HCT116 (cell line): ENCODE data around the gene ENDOG. TPM values are rescaled to one million over a fixed set of nuclear protein-coding genes. Genes with fewer than 3 reads are reported as not detected.
"Not testable (repeated sequence)": the region's sequence is repeated elsewhere in the genome, so short reads cannot be mapped to it uniquely, and the experiment has no call there.

Experiments used
- ATAC-seq: fragments of 200-7000 bp; cut with Tn5 transposase; 2 replicates; pipeline ENCODE4 v1.9.1; 2020; ENCODE audit warnings: mild to moderate bottlenecking, moderate library complexity
- BruUV-seq: library from RNA; stranded (reverse); fragments of 400-500 nt; replicated peaks from 2 replicates; lab custom pipeline; 2021; lab: Mats Ljungman, UMichigan
- CTCF ChIA-PET: fragments of 300-600 bp; sonication (Branson Sonifier 250); formaldehyde crosslinking; loops from one replicate; lab custom pipeline; 2021; ENCODE audit warnings: antibody characterized with exemption; lab: Charles Lee
- POLR2A ChIA-PET: fragments of 300-600, 350-600 bp; sonication (Branson Sonifier 250); formaldehyde crosslinking; loops from one replicate; lab custom pipeline; 2021; ENCODE audit warnings: antibody characterized with exemption; lab: Charles Lee
- RAD21 ChIA-PET, 2 experiments: fragments of 300-600 bp; sonication (Branson Sonifier 250); formaldehyde crosslinking; loops; one replicate each; lab custom pipeline; 2023; ENCODE audit warnings: low total read pairs in 2 of 2; ENCODE audit not compliant: uncharacterized antibody in 2 of 2, unreplicated experiment in 2 of 2, low non-redundant PET in 1 of 2; lab: Charles Lee
- DNase-seq: peaks from one replicate; pipeline ENCODE4 v3.0.0-alpha.2; 2010; ENCODE audit warnings: low read depth, low spot score
- H2AFZ ChIP-seq: fragments of 200-600 bp; shearing (Covaris generic), sonication (generic); 2 replicates; pipeline ENCODE4 v1.6.1; 2017; ENCODE audit warnings: low read depth, mixed run types, mixed read lengths, antibody characterized with exemption, low read length; ENCODE audit not compliant: poor library complexity, severe bottlenecking
- H3K27ac ChIP-seq: 2 replicates; pipeline ENCODE4 v1.5.1; 2012; ENCODE audit warnings: low read depth, low read length
- H3K27me3 ChIP-seq: fragments of 200-600 bp; sonication (generic); 2 replicates; pipeline ENCODE4 v1.6.1; 2016; ENCODE audit warnings: mixed run types, low read length, mixed read lengths; ENCODE audit not compliant: insufficient read depth
- H3K36me3 ChIP-seq, 2 experiments: fragments of 200-500 bp in 1 of 2; fragments of 200-600 bp in 1 of 2; sonication (Bioruptor generic) in 1 of 2; sonication (generic) in 1 of 2; 2 replicates each; pipeline versions ENCODE4 v1.5.1 to v1.6.1; 2014 to 2016; ENCODE audit warnings: low read length in 2 of 2, inconsistent platforms in 1 of 2, mixed read lengths in 1 of 2, mixed run types in 1 of 2; ENCODE audit not compliant: insufficient read depth in 2 of 2, control insufficient read depth in 1 of 2
- H3K4me1 ChIP-seq, 2 experiments: fragments of 200-600 bp in 1 of 2; sonication (generic) in 1 of 2; 2 replicates each; pipeline versions ENCODE4 v1.5.1 to v1.6.1; 2012 to 2017; ENCODE audit warnings: low read length in 2 of 2, inconsistent platforms in 1 of 2, mild to moderate bottlenecking in 1 of 2, mixed read lengths in 1 of 2, mixed run types in 1 of 2, moderate library complexity in 1 of 2; ENCODE audit not compliant: insufficient read depth in 2 of 2, control insufficient read depth in 1 of 2
- H3K4me2 ChIP-seq: fragments of 200-600 bp; sonication (generic); 2 replicates; pipeline ENCODE4 v1.6.1; 2017; ENCODE audit warnings: mixed run types, low read length, mixed read lengths
- H3K4me3 ChIP-seq, 2 experiments: fragments of 200-600 bp in 1 of 2; sonication (generic) in 1 of 2; replicated peaks in 1 of 2; 2 replicates each; pipeline ENCODE4 v1.5.1; 2011 to 2016; ENCODE audit warnings: low read length in 2 of 2, control low read depth in 1 of 2, low read depth in 1 of 2, mild to moderate bottlenecking in 1 of 2, mixed read lengths in 1 of 2, mixed run types in 1 of 2
- H3K79me2 ChIP-seq: fragments of 200-600 bp; sonication (generic); 2 replicates; pipeline ENCODE4 v1.6.1; 2017; ENCODE audit warnings: mild to moderate bottlenecking, mixed run types, low read length, moderate library complexity, mixed read lengths; ENCODE audit not compliant: insufficient read depth
- H3K9ac ChIP-seq: fragments of 200-600 bp; sonication (generic); 2 replicates; pipeline ENCODE4 v1.6.1; 2016; ENCODE audit warnings: low read length, mixed read lengths
- H3K9me2 ChIP-seq: fragments of 200-600 bp; sonication (generic), shearing (Covaris generic); 2 replicates; pipeline ENCODE4 v1.6.1; 2017; ENCODE audit warnings: mixed run types, mild to moderate bottlenecking, moderate library complexity; ENCODE audit not compliant: insufficient read depth
- H3K9me3 ChIP-seq, 2 experiments: fragments of 200-500 bp in 1 of 2; fragments of 200-600 bp in 1 of 2; sonication (Bioruptor generic) in 1 of 2; sonication (generic) in 1 of 2; 2 replicates each; pipeline ENCODE4 v1.6.1; 2014 to 2017; ENCODE audit warnings: low read length in 2 of 2, mixed read lengths in 2 of 2, inconsistent platforms in 1 of 2, low read depth in 1 of 2, mild to moderate bottlenecking in 1 of 2, mixed run types in 1 of 2, moderate library complexity in 1 of 2; ENCODE audit not compliant: control insufficient read depth in 1 of 2, insufficient read depth in 1 of 2
- H4K20me1 ChIP-seq: fragments of 200-600 bp; sonication (generic), shearing (Covaris generic); 2 replicates; pipeline ENCODE4 v1.6.1; 2017; ENCODE audit warnings: mixed run types, mild to moderate bottlenecking, moderate library complexity; ENCODE audit not compliant: insufficient read depth
- FOSL1 ChIP-seq: IDR thresholded peaks from 2 replicates; pipeline ENCODE4 v1.6.1; 2012; ENCODE audit warnings: low read depth
- POLR2AphosphoS5 ChIP-seq: IDR thresholded peaks from 2 replicates; pipeline ENCODE4 v1.6.1; 2011; ENCODE audit warnings: mild to moderate bottlenecking, low read depth, low read length, moderate library complexity
- SP1 ChIP-seq: IDR thresholded peaks from 2 replicates; pipeline ENCODE4 v1.6.1; 2012; ENCODE audit warnings: low read depth
- SRF ChIP-seq: IDR thresholded peaks from 2 replicates; pipeline ENCODE4 v1.6.1; 2012; ENCODE audit warnings: low read depth
- YY1 ChIP-seq: IDR thresholded peaks from 2 replicates; pipeline ENCODE4 v1.6.1; 2011; ENCODE audit warnings: low read length, low read depth, moderate library complexity, mild to moderate bottlenecking; ENCODE audit not compliant: insufficient replicate concordance; ENCODE audit errors: extremely low read depth
- ZFX ChIP-seq: fragments of 450-650 bp; IDR thresholded peaks from 2 replicates; pipeline ENCODE4 v1.6.1; 2017
- ZNF274 ChIP-seq: fragments of 200-500 bp; sonication (Bioruptor generic); IDR thresholded peaks from 2 replicates; pipeline ENCODE4 v1.6.1; 2014; ENCODE audit warnings: mild to moderate bottlenecking, low read depth, low read length, inconsistent platforms
- intact Hi-C: fragments of 100-400 bp; cut with micrococcal nuclease; formaldehyde crosslinking; loops from 2 replicates; pipeline ENCODE4 v1.10.0; 2022
- total RNA-seq: library from RNA; stranded (reverse); gene quantifications from one replicate; pipeline ENCODE4 v1.2.1, GENCODE V29; 2021; ENCODE audit not compliant: unreplicated experiment
- TF ChIP-seq, protein P1 (sequence below), 3 experiments: fragments of 200-600 bp in 1 of 3; sonication (generic) in 1 of 3; IDR thresholded peaks in 2 of 3; conservative IDR thresholded peaks in 1 of 3; 2 replicates each; pipeline ENCODE4 v1.5.1; 2012 to 2017; ENCODE audit warnings: low read depth in 2 of 3, low read length in 2 of 3, antibody characterized with exemption in 1 of 3, borderline replicate concordance in 1 of 3, control low read depth in 1 of 3, mild to moderate bottlenecking in 1 of 3, mixed read lengths in 1 of 3, mixed run types in 1 of 3, moderate library complexity in 1 of 3; ENCODE audit not compliant: insufficient read depth in 1 of 3
- TF ChIP-seq, protein P2 (sequence below): IDR thresholded peaks from 2 replicates; pipeline ENCODE4 v1.6.1; 2012
- TF ChIP-seq, protein P3 (sequence below): IDR thresholded peaks from 2 replicates; pipeline ENCODE4 v1.6.1; 2012; ENCODE audit warnings: low read depth

ENDOG gene
- total RNA-seq, 1 experiment from 2014 or later: 27.2 TPM

DNA sequence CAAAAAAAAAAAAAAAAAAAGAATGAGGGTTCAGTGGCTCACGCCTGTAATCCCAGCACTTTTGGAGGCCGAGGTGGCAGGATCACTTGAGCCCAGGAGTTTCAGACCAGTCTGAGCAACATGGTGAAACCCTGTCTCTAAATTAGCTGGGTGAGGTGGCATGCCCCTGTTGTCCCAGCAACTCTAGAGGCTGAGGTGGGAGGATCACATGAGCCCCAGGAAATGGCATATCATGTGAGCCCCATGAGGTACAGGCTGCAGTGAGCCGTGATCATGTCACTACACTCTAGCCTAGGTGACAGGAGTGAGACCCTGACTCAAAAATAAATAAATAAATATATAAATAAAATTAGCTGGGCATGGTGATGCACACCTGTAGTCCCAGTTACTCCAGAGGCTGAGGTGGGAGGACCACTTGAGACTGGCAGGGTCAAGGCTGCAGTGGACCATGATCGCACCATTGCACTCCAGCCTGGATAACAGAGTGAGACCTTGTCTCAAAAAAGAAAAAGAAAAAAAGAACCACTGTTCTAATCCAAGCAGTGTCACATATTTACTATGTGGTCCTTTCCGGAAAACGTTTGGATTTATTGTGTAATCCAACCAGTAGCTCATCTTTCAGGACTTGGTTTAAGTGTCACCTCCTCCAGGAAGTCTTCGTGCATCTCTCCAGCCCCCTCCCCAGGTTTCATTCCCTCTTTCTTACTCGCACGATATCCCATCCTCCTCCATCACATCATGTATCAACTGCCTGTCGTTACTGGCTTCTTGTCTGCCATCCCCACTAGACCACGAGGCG lies 23.6 kb downstream of the ENDOG start:
- Histone ChIP-seq H3K4me3 (no peak overlapping the region), H3K4me2 (no peak overlapping the region), H3K36me3 (no peaks in the 10 kb centered on the region), H3K9me2 (no peaks in the 10 kb centered on the region), H3K4me1 (no peaks in the 10 kb centered on the region), H3K27me3 (no peaks in the 10 kb centered on the region), H3K9me3 (no peaks in the 10 kb centered on the region; a peak in 1 of 4 replicates), H3K79me2 (no peaks in the 10 kb centered on the region), H2AFZ (no peak overlapping the region), H3K27ac (no peak overlapping the region), H4K20me1 (no peaks in the 10 kb centered on the region), H3K9ac (no peak overlapping the region)
- intact Hi-C loops: no loop called here
- DNase-seq (no peak), ATAC-seq (no peak)
- ChIA-PET RAD21 (no interaction called here), POLR2A (no interaction called here), CTCF (no interaction called here)
- TF ChIP-seq YY1 (no peak), SRF (no peak), POLR2AphosphoS5 (no peak), ZFX (no peak), FOSL1 (no peak), ZNF274 (no peak), SP1 (no peak)
- TF ChIP-seq, protein P1, sequence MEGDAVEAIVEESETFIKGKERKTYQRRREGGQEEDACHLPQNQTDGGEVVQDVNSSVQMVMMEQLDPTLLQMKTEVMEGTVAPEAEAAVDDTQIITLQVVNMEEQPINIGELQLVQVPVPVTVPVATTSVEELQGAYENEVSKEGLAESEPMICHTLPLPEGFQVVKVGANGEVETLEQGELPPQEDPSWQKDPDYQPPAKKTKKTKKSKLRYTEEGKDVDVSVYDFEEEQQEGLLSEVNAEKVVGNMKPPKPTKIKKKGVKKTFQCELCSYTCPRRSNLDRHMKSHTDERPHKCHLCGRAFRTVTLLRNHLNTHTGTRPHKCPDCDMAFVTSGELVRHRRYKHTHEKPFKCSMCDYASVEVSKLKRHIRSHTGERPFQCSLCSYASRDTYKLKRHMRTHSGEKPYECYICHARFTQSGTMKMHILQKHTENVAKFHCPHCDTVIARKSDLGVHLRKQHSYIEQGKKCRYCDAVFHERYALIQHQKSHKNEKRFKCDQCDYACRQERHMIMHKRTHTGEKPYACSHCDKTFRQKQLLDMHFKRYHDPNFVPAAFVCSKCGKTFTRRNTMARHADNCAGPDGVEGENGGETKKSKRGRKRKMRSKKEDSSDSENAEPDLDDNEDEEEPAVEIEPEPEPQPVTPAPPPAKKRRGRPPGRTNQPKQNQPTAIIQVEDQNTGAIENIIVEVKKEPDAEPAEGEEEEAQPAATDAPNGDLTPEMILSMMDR (IDR thresholded peaks at IDR 0.05 in 2 of 3, conservative IDR thresholded peaks at IDR 0.05 in 1 of 3; ENCODE audit: borderline replicate concordance in 1 of 3, insufficient read depth in 1 of 3, low read depth in 2 of 3, low read length in 2 of 3): no peak
- TF ChIP-seq, protein P2, sequence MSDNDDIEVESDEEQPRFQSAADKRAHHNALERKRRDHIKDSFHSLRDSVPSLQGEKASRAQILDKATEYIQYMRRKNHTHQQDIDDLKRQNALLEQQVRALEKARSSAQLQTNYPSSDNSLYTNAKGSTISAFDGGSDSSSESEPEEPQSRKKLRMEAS: no peak
- TF ChIP-seq, protein P3, sequence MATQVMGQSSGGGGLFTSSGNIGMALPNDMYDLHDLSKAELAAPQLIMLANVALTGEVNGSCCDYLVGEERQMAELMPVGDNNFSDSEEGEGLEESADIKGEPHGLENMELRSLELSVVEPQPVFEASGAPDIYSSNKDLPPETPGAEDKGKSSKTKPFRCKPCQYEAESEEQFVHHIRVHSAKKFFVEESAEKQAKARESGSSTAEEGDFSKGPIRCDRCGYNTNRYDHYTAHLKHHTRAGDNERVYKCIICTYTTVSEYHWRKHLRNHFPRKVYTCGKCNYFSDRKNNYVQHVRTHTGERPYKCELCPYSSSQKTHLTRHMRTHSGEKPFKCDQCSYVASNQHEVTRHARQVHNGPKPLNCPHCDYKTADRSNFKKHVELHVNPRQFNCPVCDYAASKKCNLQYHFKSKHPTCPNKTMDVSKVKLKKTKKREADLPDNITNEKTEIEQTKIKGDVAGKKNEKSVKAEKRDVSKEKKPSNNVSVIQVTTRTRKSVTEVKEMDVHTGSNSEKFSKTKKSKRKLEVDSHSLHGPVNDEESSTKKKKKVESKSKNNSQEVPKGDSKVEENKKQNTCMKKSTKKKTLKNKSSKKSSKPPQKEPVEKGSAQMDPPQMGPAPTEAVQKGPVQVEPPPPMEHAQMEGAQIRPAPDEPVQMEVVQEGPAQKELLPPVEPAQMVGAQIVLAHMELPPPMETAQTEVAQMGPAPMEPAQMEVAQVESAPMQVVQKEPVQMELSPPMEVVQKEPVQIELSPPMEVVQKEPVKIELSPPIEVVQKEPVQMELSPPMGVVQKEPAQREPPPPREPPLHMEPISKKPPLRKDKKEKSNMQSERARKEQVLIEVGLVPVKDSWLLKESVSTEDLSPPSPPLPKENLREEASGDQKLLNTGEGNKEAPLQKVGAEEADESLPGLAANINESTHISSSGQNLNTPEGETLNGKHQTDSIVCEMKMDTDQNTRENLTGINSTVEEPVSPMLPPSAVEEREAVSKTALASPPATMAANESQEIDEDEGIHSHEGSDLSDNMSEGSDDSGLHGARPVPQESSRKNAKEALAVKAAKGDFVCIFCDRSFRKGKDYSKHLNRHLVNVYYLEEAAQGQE: no peak
- no TSS peak for BruUV-seq

- POLR2A ChIA-PET, H4K20me1 ChIP-seq, H3K9me2 ChIP-seq, H3K9me3 ChIP-seq, H3K4me3 ChIP-seq, H3K27me3 ChIP-seq, DNase-seq, ATAC-seq, intact Hi-C loops, H3K79me2 ChIP-seq, CTCF ChIA-PET, RAD21 ChIA-PET, H3K4me1 ChIP-seq, H2AFZ ChIP-seq, H3K9ac ChIP-seq, BruUV-seq, H3K4me2 ChIP-seq, H3K27ac ChIP-seq, H3K36me3 ChIP-seq: not testable (repeated sequence)
Observed at GRCh38 chr9:128843171-128843570, 24.9 kb downstream of the ENDOG start.
